HG03432 (cell line): Measurements from ENCODE around the gene TBCA.

ENCODE experiments used
- ATAC-seq: cut with Tn5 transposase; IDR thresholded peaks from one replicate; pipeline ENCODE4 v1.9.1; 2021; ENCODE audit warnings: mild to moderate bottlenecking, moderate library complexity; ENCODE audit not compliant: unreplicated experiment

TBCA gene, protein sequence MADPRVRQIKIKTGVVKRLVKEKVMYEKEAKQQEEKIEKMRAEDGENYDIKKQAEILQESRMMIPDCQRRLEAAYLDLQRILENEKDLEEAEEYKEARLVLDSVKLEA

GRCh38 chr5:77775790-77776553 is at the start of gene TBCA:
Gene TBCA, minus strand, starts transcription at chr5:77776339. Its CDS starts 82 bp downstream, at chr5:77776257.
- peak; percentile 93 for ATAC-seq

GRCh38 chr5:77824981-77825380 is 48.8 kb upstream of the TBCA start:
- ATAC-seq, result no peak

- no peak for ATAC-seq
Measured at GRCh38 chr5:77816686-77817085, 40.5 kb upstream of the TBCA start.

GRCh38 chr5:77812926-77813589 is 36.9 kb upstream of the TBCA start:
- ATAC-seq, result no peak

GRCh38 chr5:77806213-77806843 is 30.2 kb upstream of the TBCA start:
- no peak for ATAC-seq

GRCh38 chr5:77798456-77798855 is 22.3 kb upstream of the TBCA start:
- ATAC-seq, result no peak

- no peak for ATAC-seq
Measured at GRCh38 chr5:77797136-77797535, 21.0 kb upstream of the TBCA start.

DNA sequence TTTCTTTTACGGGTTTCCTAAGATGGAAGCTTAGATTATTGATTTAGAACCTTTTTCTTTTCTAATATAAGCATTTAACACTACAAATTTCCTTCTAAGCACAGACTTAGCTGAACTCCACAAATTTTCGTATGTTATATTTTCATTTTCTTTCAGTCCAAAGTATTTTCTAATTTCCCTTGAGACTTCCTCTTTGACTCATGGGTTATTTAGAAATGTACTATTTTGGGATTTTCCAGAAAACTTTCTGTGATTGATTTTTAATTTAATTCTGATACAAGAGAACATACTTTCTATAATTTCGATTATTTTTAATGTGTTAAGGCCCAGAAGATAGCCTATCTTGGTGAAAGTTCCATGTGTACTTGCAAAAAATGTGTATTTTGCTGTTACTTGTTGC is 19.7 kb upstream of the TBCA start:
- ATAC-seq, result no peak

DNA sequence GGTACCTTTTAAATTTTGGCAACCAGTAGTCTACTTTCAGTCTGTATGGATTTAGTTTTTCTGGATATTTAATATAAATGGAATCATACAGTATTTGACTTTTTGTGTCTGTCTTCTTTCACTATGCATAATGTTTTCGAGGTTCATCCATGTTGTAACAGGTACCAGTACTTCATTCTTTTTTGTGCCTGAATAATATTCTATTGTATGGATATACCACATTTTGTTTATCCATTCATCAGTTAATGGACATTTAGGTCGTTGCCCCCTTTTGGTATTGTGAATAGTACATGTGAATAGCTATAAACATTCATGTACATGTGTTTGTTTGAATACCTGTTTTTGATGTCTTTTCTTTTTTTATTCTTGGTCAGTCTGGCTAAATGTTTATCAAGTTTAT is 19.1 kb upstream of the TBCA start:
- no peak for ATAC-seq

GRCh38 chr5:77791926-77792325 is 15.8 kb upstream of the TBCA start:
- ATAC-seq, result no peak

- ATAC-seq, result no peak
Measured at GRCh38 chr5:77791356-77791755, 15.2 kb upstream of the TBCA start.

DNA sequence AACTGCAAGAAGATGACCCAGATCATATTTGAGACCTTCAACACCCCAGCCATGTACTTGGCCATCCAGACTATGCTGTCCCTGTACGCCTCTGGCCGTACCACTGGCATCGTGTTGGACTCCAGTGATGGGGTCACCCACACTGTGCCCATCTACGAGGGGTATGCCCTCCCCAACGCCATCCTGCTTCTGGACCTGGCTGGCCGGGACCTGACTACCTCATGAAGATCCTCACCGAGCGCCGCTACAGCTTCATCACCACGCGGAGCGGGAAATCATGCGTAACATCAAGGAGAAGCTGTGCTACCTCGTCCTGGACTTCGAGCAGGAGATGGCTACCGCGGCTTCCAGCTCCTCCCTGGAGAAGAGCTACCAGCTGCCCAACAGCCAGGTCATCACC is 9.1 kb upstream of the TBCA start:
- no peak for ATAC-seq

GRCh38 chr5:77784735-77785134 is 8.6 kb upstream of the TBCA start:
- no peak for ATAC-seq

- ATAC-seq, result no peak
Measured at GRCh38 chr5:77781076-77781475, 4.9 kb upstream of the TBCA start.

DNA sequence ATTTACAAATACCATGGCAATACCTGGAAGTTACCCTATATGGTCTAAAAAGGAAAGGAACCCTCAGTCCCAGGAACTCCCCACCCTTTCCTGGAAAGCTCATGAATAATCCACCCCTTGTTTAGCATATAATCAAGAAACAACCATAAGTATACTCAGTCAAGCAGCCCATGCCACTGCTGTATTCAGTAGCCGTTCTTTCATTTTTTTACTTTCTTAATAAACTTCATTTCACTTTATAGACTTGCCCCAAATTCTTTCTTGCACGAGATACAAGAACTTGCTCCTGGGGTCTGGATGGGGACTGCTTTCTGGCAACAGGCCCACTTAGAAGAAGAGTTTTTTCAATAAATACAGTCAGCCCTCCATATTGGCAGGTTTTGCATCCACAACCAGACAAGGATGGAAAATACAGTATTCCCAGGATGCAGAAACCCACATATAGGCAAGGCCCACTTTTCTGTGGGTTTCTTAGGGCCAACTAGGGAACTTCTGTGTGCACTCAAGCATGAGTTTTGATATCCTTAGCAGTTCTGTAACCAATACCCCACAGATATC is 2.8 kb upstream of the TBCA start:
- no peak for ATAC-seq

DNA sequence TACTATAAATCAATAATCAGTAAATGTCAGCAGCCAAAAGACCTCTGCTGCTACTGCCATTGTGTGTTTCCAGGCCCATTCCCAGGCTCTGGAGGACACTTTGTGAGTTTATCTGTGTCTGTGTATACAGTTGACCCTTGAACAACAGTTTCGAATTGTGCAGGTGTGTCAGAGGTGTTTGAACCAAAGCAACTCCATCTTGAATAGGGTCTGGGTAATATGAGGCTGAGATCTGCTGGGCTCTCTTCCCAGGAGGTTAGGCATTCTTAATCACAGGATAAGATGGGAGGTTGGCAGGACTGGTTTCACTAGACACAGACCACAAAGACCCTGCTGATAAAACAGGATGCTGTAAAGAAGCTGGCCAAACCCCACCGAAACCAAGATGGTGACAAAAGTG is 2.3 kb upstream of the TBCA start:
- ATAC-seq, result no peak

GRCh38 chr5:77777911-77778310 is 1.8 kb upstream of the TBCA start:
- no peak for ATAC-seq

GRCh38 chr5:77777281-77777892 is 1.2 kb upstream of the TBCA start:
- ATAC-seq, result no peak

GRCh38 chr5:77776554-77777206 is 541 bp upstream of the TBCA start:
- no peak for ATAC-seq

GRCh38 chr5:77774981-77775789 is 954 bp downstream of the TBCA start:
- peak; percentile 10 for ATAC-seq
